ENCODE results near the gene ITGB5. TPM values are rescaled to one million over a fixed set of nuclear protein-coding genes. Genes with fewer than 3 reads are reported as not detected.

Gene ITGB5
- total RNA-seq, 1 experiment from 2014 or later, result 146 TPM

GRCh38 chr3:124796477-124796876 is 90.7 kb downstream of the ITGB5 start:
- WGBS (ENCODE audit: extremely low coverage, insufficient read length, low lambda C conversion rate), result no CpG with 5 or more reads among the region's 19 CpGs
- Histone ChIP-seq H3K4me2 (ENCODE audit: insufficient read depth, insufficient read length, low read length) (no peak overlapping the region), H2BK120ac (ENCODE audit: low read depth, low read length, poor library complexity, severe bottlenecking) (no peak overlapping the region), H3K9ac (ENCODE audit: extremely low read depth, insufficient read length, low read length) (no peak overlapping the region), H2BK5ac (ENCODE audit: insufficient read length, low read length) (no peak overlapping the region), H3K4me1 (ENCODE audit: insufficient read depth, low read length) (no peaks in the 10 kb centered on the region; the same call in 1 of the 2 replicates), H3K23ac (ENCODE audit: insufficient read length, low read depth, low read length) (no peak overlapping the region), H3K4ac (ENCODE audit: low read depth, low read length) (no peak overlapping the region), H4K91ac (ENCODE audit: insufficient read length, low read depth, low read length) (no peak overlapping the region), H2AFZ (ENCODE audit: low read length) (no peak overlapping the region), H2BK15ac (ENCODE audit: low read depth, low read length) (no peak overlapping the region), H3K27ac (ENCODE audit: insufficient read length, low read depth, low read length) (no peak overlapping the region), H2BK20ac (ENCODE audit: low read depth, low read length, poor library complexity, severe bottlenecking) (no peak overlapping the region), H3K23me2 (ENCODE audit: insufficient read length, low read depth, low read length, poor library complexity, severe bottlenecking) (no peaks in the 10 kb centered on the region), H3K27me3 (ENCODE audit: insufficient read depth, low read length) (no peaks in the 10 kb centered on the region), H2AK5ac (ENCODE audit: insufficient read length, low read length) (no peak overlapping the region), H4K8ac (replicated peaks; ENCODE audit: insufficient read length, low read depth, low read length) (no peak overlapping the region), H2BK12ac (ENCODE audit: insufficient read length, low read depth, low read length) (no peak overlapping the region), H3K14ac (ENCODE audit: insufficient read depth, low read length) (no peak overlapping the region), H3K79me1 (ENCODE audit: insufficient read depth, low read depth, low read length, poor library complexity, severe bottlenecking) (no peaks in the 10 kb centered on the region), H4K5ac (ENCODE audit: insufficient read length, low read depth, low read length) (no peak overlapping the region), H3K9me3 (ENCODE audit: control insufficient read depth, low read depth, low read length) (no peaks in the 10 kb centered on the region), H3T11ph (ENCODE audit: low read length) (no peak overlapping the region), H3K18ac (ENCODE audit: insufficient read length, low read depth, low read length) (no peak overlapping the region), H4K20me1 (ENCODE audit: control insufficient read depth, insufficient read depth, insufficient read length) (no peaks in the 10 kb centered on the region), H3K79me2 (ENCODE audit: insufficient read depth, low read length) (peaks cover 1% of the 10 kb centered on the region; the same call in 1 of the 2 replicates), H3K56ac (ENCODE audit: insufficient read length, low read depth, low read length) (no peak overlapping the region)
- H3K36me3 Mint-ChIP-seq (ENCODE audit: insufficient read depth in 1 of 3, low read depth in 3 of 3), result peaks cover 31 to 66% (median 31%) of the 10 kb centered on the region in 3 experiments
- H3K27me3 Mint-ChIP-seq (ENCODE audit: low read depth), result no peaks in the 10 kb centered on the region
- no peak overlapping the region for H3K27ac Mint-ChIP-seq
- H3K9me3 Mint-ChIP-seq, result no peaks in the 10 kb centered on the region; a peak in 1 of 5 replicates
- no peak for DNase-seq
- H3K4me1 Mint-ChIP-seq, result peaks cover 9 to 13% of the 10 kb centered on the region in 2 experiments
- H3K4me3 Mint-ChIP-seq, result no peak overlapping the region
- TF ChIP-seq, protein P1, sequence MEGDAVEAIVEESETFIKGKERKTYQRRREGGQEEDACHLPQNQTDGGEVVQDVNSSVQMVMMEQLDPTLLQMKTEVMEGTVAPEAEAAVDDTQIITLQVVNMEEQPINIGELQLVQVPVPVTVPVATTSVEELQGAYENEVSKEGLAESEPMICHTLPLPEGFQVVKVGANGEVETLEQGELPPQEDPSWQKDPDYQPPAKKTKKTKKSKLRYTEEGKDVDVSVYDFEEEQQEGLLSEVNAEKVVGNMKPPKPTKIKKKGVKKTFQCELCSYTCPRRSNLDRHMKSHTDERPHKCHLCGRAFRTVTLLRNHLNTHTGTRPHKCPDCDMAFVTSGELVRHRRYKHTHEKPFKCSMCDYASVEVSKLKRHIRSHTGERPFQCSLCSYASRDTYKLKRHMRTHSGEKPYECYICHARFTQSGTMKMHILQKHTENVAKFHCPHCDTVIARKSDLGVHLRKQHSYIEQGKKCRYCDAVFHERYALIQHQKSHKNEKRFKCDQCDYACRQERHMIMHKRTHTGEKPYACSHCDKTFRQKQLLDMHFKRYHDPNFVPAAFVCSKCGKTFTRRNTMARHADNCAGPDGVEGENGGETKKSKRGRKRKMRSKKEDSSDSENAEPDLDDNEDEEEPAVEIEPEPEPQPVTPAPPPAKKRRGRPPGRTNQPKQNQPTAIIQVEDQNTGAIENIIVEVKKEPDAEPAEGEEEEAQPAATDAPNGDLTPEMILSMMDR (conservative IDR thresholded peaks at IDR 0.05), result no peak
